Upper lobe of right lung (tissue), 1 donor: ENCODE data around the gene CALY. TPM values are rescaled to one million over a fixed set of nuclear protein-coding genes. Genes with fewer than 3 reads are reported as not detected.

Source experiments
- ATAC-seq: fragments of 200-7000 bp; cut with Tn5 transposase; one replicate; pipeline ENCODE4 v1.9.1; 2020; ENCODE audit warnings: mild to moderate bottlenecking, moderate library complexity
- DNase-seq: peaks from one replicate; pipeline ENCODE4 v3.0.0-alpha.2; 2020
- H3K27ac ChIP-seq: fragments of 200-600 bp; one replicate; pipeline ENCODE4 v1.8.0; 2022
- H3K27me3 ChIP-seq: fragments of 200-600 bp; one replicate; pipeline ENCODE4 v1.8.0; 2022; ENCODE audit warnings: mild to moderate bottlenecking
- H3K36me3 ChIP-seq: fragments of 200-600 bp; one replicate; pipeline ENCODE4 v1.8.0; 2022
- H3K4me1 ChIP-seq: fragments of 200-600 bp; one replicate; pipeline ENCODE4 v1.8.0; 2022
- H3K4me3 ChIP-seq: fragments of 200-600 bp; one replicate; pipeline ENCODE4 v1.8.0; 2022; ENCODE audit warnings: mild to moderate bottlenecking
- H3K9me3 ChIP-seq: fragments of 200-600 bp; one replicate; pipeline ENCODE4 v1.8.0; 2022
- CTCF ChIP-seq: fragments of 200-600 bp; IDR thresholded peaks from one replicate; pipeline ENCODE4 v1.8.0; 2022; ENCODE audit warnings: antibody characterized with exemption
- intact Hi-C: fragments of 100-400 bp; cut with DNase I; formaldehyde crosslinking; loops from one replicate; pipeline ENCODE4 v1.11.0; 2022
- total RNA-seq: library from RNA; stranded (reverse); fragmentation: NEBNext Ultra II Directional; extraction: Animal tissue kit (Norgen Biotek cat#: 25700); gene quantifications from one replicate; pipeline ENCODE4 v1.2.1, GENCODE V29; 2021
- donor health status: DM: no; HTN: yes; CAD: no; lungs with severe emphysema.

CALY gene
- total RNA-seq, 1 donor from 2014 or later: not detected

DNA sequence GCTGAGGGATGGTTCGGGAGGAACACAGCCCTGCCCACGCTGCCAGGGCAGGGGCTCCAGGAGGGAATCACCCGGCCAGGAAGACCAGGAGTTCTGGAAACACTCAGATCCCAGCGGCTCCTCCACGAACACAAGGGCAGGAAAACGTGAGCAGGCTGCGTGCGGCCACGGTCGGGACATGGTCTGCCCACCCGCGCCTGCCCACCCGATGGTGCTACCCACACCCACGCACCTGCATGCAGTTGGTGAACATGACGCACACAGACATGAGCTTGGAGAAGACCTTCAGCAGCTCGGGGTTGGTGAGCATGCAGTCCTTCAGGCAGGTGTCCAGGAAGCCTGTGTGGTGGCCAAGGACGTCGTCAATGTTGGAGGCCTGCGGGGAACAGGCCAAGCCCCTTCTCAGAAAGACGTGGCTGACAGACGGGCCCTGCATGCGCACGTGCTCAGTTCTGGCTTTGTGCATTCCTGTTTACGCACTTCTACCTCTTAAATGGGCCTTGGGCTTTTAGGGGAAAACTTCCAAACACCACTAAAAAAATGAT is 53.8 kb downstream of the CALY start:
- Histone ChIP-seq H3K9me3 (no peaks in the 10 kb centered on the region), H3K4me3 (no peak overlapping the region), H3K36me3 (peaks cover 75% of the 10 kb centered on the region), H3K4me1 (peaks cover 15% of the 10 kb centered on the region), H3K27me3 (no peaks in the 10 kb centered on the region), H3K27ac (no peak overlapping the region)
- intact Hi-C loops: no loop called here
- DNase-seq (no peak), ATAC-seq (no peak)
- TF ChIP-seq CTCF: no peak

GRCh38 chr10:133281628-133282372 is 54.9 kb downstream of the CALY start:
- Histone ChIP-seq H3K36me3 (peaks cover 64% of the 10 kb centered on the region), H3K27ac (no peak overlapping the region), H3K4me3 (no peak overlapping the region), H3K9me3 (no peaks in the 10 kb centered on the region), H3K27me3 (peaks cover under 1% of the 10 kb centered on the region), H3K4me1 (peaks cover 26% of the 10 kb centered on the region)
- ATAC-seq: no peak
- no peak for DNase-seq
- intact Hi-C loops: no loop called here
- TF ChIP-seq CTCF: no peak

DNA sequence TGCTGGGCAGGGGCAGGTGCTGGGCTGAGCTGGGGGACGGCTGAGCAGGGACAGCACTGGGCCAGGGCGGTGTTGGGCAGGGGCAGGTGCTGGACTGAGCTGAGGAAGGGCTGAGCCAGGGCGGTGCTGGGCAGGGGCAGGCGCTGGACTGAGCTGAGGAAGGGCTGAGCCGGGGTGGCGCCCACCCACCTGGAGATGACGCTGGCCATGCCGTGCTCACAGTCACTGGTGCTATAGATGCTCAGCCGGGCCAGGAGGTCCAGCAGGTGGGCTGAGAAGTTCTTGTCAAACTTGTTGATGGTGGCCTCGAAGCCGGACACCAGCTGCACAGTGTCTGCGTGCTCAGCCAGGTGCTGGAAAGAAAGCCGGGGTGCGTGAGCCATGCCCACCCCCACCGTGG is 55.6 kb downstream of the CALY start:
- no peak overlapping the region for H3K4me3 ChIP-seq
- H3K36me3 ChIP-seq: peaks cover 58% of the 10 kb centered on the region
- no peaks in the 10 kb centered on the region for H3K9me3 ChIP-seq
- peaks cover 7% of the 10 kb centered on the region for H3K27me3 ChIP-seq
- intact Hi-C loops: no loop called here
- no peak overlapping the region for H3K27ac ChIP-seq
- H3K4me1 ChIP-seq: peaks cover 32% of the 10 kb centered on the region
- TF ChIP-seq CTCF: no peak
- no peak for ATAC-seq
- DNase-seq: no peak

GRCh38 chr10:133280391-133281059 is 56.2 kb downstream of the CALY start:
- H3K27me3 ChIP-seq: peaks cover 7% of the 10 kb centered on the region
- H3K27ac ChIP-seq: no peak overlapping the region
- no peak for TF ChIP-seq CTCF
- H3K4me3 ChIP-seq: no peak overlapping the region
- no peak for ATAC-seq
- no peak for DNase-seq
- no peaks in the 10 kb centered on the region for H3K9me3 ChIP-seq
- peaks cover 32% of the 10 kb centered on the region for H3K4me1 ChIP-seq
- intact Hi-C loops: no loop called here
- peaks cover 53% of the 10 kb centered on the region for H3K36me3 ChIP-seq

DNA sequence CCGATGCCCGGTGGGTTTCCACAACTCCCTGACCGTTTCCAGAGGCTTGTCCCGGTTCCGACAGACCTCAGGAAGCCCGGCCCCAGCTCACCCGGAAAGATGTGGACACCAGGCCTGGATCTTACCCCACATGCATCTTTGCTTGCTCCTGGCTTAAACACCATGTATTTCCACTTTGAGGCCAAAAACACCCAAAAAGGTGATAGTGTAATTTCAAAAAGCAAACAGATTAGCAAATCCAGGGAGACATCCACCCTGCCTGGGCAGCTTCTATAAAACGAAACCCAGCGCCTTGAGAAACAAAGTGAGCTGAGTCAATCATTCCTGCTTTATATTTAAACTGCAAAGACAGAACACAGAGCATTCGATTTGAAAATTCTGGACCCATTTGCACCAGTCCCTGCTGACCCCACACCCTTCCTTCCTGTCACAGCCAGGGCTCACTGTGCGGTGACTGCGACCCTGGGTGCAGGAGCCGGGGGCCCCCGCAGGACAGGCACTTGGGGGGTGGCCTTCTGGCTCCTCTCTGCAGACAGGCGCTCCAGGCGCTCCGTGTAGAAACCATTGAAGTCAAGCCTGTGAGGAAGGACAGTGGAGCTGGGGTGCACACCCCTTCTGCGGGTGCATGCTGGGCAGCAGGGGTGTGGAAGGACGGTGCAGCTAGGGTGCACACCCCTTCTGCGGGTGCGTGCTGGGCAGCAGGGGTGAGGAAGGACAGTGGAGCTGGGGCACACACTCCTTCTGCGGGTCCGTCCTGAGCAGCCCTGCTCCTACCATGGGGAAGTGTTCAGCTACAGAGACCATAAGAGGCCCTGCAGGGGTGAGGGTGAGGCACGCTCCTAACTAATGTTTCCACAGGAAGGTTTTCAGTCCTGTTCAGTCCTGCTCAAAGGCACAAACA is 57.1 kb downstream of the CALY start:
- Histone ChIP-seq H3K27ac (peak overlapping the region; percentile 63), H3K4me1 (peaks cover 38% of the 10 kb centered on the region)

More for the DNA sequence above, 57.1 kb downstream of the CALY start:
- no peak for TF ChIP-seq CTCF
- peaks cover 7% of the 10 kb centered on the region for H3K27me3 ChIP-seq
- H3K9me3 ChIP-seq: no peaks in the 10 kb centered on the region
- peaks cover 43% of the 10 kb centered on the region for H3K36me3 ChIP-seq
- ATAC-seq (peak; percentile 2), DNase-seq (no peak)
- H3K4me3 ChIP-seq: no peak overlapping the region
- intact Hi-C loops: no loop called here
